VCaP (cell line): ENCODE results near the gene FUNDC1.
"Not testable (repeated sequence)": the region's sequence is repeated elsewhere in the genome, so short reads cannot be mapped to it uniquely, and the experiment has no call there.

ENCODE experiments used
- H3K27ac ChIP-seq: fragments of 450-650 bp; 2 replicates; pipeline ENCODE4 v1.5.1; 2017
- TF ChIP-seq, protein P1 (sequence below): fragments of 450-650 bp; conservative IDR thresholded peaks from 2 replicates; pipeline ENCODE4 v1.5.1; 2017; ENCODE audit warnings: mild to moderate bottlenecking, moderate library complexity

Gene FUNDC1, protein sequence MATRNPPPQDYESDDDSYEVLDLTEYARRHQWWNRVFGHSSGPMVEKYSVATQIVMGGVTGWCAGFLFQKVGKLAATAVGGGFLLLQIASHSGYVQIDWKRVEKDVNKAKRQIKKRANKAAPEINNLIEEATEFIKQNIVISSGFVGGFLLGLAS

DNA sequence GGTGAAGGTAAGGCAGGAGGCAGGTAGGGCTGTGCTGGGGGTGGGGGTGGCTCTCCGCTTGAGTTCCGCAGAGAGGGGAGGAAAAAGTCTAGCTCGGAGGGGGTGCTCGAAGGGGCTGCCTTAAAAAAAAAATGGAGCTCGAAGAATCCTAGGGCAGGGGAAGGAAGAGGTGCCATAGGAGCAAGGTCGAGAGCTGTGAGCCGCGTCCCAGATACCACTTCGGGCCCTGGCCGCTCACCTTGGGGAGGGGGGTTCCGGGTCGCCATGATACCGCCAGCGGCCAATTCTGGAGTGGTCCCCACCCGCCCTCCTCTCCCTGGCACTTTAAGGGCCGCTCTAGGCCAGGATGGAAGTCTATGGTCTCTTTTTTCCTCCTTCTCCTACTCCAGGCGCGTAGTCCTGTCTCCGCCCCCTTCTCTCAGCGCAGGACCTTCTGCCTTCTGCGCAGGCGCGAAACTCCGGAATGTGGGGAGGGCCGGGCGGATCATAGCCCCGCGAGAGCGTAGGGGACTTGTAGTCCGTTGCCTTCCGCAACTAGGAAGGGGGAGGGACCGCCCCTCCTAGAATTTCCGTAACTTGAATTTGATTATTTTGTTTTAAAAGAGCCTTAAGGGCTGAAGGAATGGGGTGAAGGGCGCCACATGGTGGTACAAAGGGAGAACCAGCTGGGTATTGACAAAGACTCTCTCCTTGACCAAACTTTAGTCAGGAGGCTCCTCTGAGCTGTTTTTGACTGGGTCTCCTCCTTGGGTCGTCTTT lies at the start of gene FUNDC1:
Gene FUNDC1, minus strand, starts transcription at position 293 of the 759 bp plus-strand sequence. Its CDS starts 27 bp downstream, at position 266.
- TF ChIP-seq, protein P1, sequence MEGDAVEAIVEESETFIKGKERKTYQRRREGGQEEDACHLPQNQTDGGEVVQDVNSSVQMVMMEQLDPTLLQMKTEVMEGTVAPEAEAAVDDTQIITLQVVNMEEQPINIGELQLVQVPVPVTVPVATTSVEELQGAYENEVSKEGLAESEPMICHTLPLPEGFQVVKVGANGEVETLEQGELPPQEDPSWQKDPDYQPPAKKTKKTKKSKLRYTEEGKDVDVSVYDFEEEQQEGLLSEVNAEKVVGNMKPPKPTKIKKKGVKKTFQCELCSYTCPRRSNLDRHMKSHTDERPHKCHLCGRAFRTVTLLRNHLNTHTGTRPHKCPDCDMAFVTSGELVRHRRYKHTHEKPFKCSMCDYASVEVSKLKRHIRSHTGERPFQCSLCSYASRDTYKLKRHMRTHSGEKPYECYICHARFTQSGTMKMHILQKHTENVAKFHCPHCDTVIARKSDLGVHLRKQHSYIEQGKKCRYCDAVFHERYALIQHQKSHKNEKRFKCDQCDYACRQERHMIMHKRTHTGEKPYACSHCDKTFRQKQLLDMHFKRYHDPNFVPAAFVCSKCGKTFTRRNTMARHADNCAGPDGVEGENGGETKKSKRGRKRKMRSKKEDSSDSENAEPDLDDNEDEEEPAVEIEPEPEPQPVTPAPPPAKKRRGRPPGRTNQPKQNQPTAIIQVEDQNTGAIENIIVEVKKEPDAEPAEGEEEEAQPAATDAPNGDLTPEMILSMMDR = peak; percentile 45
- H3K27ac ChIP-seq = peak within 1 kb of the TSS; percentile 78; the same call in 1 of the 2 replicates

DNA sequence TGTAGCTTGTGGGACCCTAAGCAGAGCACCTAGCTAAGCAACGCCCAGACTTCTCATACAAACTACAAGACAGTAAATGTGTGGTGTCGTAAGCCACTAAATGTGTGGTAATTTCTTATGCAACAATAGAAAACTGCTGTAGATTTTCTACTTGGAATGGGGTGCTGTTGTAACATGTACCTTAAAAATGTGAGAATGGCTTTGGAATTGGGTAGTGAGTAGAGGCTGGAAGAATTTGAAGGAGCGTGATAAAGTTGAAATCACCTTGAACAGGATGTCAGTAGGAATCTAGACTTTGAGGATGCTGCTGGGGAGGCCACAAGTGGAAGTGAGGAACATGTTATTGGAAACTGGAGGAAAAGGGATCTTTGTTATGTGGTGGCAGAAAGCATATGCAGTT lies 43.2 kb upstream of the FUNDC1 start:
- TF ChIP-seq, protein P1 = no peak
- H3K27ac ChIP-seq = no peak overlapping the region

DNA sequence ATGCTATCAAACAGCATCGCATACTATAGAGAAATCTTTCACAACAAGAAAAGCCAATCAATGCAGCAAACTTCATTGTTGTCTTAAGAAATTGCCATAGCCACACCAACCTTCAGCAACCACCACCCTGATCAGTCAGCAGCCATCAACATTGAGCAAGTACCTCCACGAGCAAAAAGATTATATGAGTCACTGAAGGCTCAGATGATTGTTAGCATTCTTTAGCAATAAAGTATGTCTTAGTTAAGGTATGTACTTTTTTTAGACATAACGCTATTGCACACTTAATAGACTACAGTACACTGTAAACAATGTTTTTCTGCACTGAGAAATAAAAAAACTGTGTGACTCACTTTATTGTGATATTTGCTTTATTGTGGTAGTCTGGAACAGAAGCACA lies 37.8 kb upstream of the FUNDC1 start:
- no peak overlapping the region for H3K27ac ChIP-seq
- TF ChIP-seq, protein P1 = no peak

DNA sequence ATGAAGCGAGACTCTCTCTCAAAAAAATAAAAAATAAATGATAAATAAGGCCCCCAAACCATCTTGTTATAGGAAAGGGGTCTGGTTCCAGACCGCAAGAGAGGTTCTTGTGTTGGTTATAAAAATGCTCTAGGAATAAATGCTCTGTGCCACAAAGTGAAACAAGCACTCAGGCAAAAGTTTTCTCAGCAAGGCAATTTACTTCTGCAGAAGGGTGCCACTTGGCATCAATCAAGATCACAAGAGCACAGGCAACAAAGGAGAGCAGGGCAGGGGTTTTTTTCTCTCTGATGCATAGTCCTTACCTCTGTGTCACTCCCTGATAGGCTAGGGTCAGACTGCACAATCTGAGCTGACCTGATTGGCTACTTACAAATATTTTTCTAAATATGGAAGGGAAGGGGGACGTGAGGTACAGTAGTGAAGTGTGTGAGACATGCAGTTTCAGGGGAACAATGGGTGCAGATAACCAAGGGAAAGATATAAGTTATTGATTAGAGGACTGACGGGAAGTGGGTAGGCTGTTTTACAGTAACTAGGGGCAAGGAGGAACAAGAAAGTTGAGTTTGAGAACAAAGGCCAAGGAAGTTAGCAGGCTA lies 29.8 kb upstream of the FUNDC1 start:
- H3K27ac ChIP-seq = no peak overlapping the region
- TF ChIP-seq, protein P1 = no peak

DNA sequence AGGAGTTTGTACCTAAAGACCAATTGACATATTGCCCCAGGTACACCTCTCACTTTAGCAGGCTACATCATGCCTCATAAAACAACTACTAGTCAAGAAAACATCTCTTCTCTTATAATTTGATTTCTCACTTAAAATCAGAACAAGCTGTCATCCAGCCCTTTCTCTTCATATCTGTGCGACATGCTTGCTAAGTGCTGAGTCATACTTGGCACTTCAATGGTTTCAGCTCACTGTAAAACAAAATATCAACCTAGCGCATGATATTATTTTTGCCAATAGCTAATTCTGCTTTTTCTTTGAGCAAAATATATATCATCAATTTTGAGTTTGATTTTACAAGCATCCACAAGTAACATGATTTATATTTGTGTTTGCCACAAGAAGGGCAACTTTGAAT lies 27.9 kb upstream of the FUNDC1 start:
- TF ChIP-seq, protein P1 = no peak
- no peak overlapping the region for H3K27ac ChIP-seq

DNA sequence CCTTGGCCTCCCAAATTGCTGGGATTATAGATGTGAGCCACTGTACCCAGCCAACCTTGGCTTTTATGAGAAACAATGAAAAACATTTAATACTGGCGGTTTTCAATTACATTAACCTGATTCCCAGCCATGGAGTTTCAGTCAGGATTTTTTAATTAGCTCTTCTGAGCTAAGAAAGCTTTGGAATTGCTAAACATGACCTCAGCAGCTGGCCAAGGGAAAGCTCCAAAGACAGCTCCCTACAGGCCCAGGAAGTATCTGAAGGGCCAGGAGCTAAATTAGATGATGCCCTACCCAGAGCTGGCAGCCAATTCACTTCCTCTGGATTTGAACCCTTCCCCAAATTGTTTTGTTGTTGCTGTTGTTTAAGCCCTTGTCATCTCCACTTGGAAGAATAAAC lies 26.5 kb upstream of the FUNDC1 start:
- TF ChIP-seq, protein P1 = no peak
- no peak overlapping the region for H3K27ac ChIP-seq

DNA sequence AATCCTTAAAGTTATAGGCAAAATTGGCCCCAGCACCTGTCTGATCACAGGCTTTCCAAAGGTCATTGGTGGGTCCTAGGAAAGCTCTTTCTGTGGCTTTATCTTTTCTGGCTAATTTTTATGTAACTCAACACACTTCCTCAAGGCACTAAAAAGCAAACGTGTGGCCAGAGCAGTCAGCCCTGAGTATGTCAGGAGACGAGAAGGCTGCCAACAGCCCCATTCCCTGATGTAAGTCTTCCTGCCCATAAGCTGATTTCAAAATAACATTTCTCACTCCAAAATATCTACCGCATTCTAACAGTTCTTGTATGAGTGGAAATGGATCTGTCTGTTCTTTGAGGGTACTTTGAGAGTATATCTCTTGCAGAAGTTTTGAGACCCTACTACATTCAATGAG lies 25.5 kb upstream of the FUNDC1 start:
- H3K27ac ChIP-seq = no peak overlapping the region
- TF ChIP-seq, protein P1 = no peak

DNA sequence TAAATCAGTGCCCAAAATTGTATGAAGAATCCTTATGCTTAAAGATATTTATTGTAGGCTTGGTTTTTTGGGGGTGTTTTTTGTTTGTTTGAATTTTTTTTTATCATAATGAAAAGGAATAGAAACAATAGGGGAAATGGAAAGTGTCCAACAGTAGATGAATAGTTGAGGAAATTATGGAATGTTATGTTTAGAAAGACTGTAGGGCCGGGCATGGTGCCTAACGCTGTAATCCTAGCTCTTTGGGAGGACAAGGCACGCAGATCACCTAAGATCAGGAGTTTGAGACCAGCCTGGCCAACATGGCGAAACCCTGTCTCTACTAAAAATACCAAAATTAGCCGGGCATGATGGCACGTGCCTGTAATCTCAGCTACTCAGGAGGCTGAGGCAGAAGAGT lies 19.2 kb upstream of the FUNDC1 start:
- not testable (repeated sequence) for H3K27ac ChIP-seq
